Esophagus squamous epithelium (tissue), 5 donors: Measurements from ENCODE around the gene LRIT3. TPM values are rescaled to one million over a fixed set of nuclear protein-coding genes. Genes with fewer than 3 reads are reported as not detected.

ENCODE experiments used
- DNase-seq: peaks from one replicate; lab custom pipeline; 2025; lab: John Stamatoyannopoulos, UW
- H3K27ac ChIP-seq, 4 donors: fragments of 200-600 bp; sonication (generic); one replicate each; pipeline ENCODE4 v1.5.1; 2016 to 2019; ENCODE audit warnings: mild to moderate bottlenecking in 1 of 4
- H3K27me3 ChIP-seq, 4 donors: fragments of 200-600 bp; sonication (generic); 1 replicate in 3 of 4; 2 replicates in 1 of 4; pipeline versions ENCODE4 v1.5.1 to v1.6.0; 2017 to 2021; ENCODE audit warnings: antibody characterized with exemption in 1 of 4
- H3K36me3 ChIP-seq, 3 donors: fragments of 200-600 bp; sonication (generic); one replicate each; pipeline ENCODE4 v1.5.1; 2016 to 2019
- H3K4me1 ChIP-seq, 3 donors: fragments of 200-600 bp; sonication (generic); one replicate each; pipeline ENCODE4 v1.5.1; 2017 to 2019
- H3K4me3 ChIP-seq, 4 donors: fragments of 200-600 bp; sonication (generic); 1 replicate in 3 of 4; 2 replicates in 1 of 4; pipeline ENCODE4 v1.5.1; 2016 to 2019; ENCODE audit warnings: mild to moderate bottlenecking in 2 of 4, moderate library complexity in 1 of 4
- H3K9me3 ChIP-seq, 3 donors: fragments of 200-600 bp; sonication (generic); one replicate each; pipeline ENCODE4 v1.5.1; 2016 to 2019
- CTCF ChIP-seq, 6 experiments: fragments of 450-650 bp in 4 of 6; fragments of 200-600 bp in 2 of 6; sonication (generic) in 2 of 6; IDR thresholded peaks; one replicate each; pipeline ENCODE4 v1.5.1; 2016 to 2019; ENCODE audit warnings: antibody characterized with exemption in 6 of 6, mild to moderate bottlenecking in 4 of 6, moderate library complexity in 4 of 6
- POLR2A ChIP-seq, 4 donors: fragments of 450-650 bp; IDR thresholded peaks; one replicate each; pipeline ENCODE4 v1.6.1; 2017; ENCODE audit warnings: antibody characterized with exemption in 4 of 4, mild to moderate bottlenecking in 4 of 4, moderate library complexity in 3 of 4
- WGBS, 2 donors: methylation state at CpG; one replicate each; pipeline ENCODE4 v1.1.5; 2018; 5-methylcytosine and 5-hydroxymethylcytosine counted together
- intact Hi-C: fragments of 100-400 bp; cut with DNase I; formaldehyde crosslinking; loops from one replicate; pipeline ENCODE4 v1.15.0; 2022
- total RNA-seq, 4 donors: library from RNA; depleted of rRNA; stranded (reverse); fragments of >200 nt; gene quantifications; one replicate each; pipeline ENCODE4 v1.1.0, GENCODE V29; 2016
- donor health status: DM: yes; HTN: yes; CAD: no.

The LRIT3 gene
- total RNA-seq, 4 donors from 2014 or later = 0.15 to 0.38 TPM; not detected in 2

- no peaks in the 10 kb centered on the region for H3K27me3 ChIP-seq
- no peaks in the 10 kb centered on the region for H3K9me3 ChIP-seq
- DNase-seq = no peak
- intact Hi-C loops = no loop called here
- H3K4me3 ChIP-seq = no peak overlapping the region
- H3K27ac ChIP-seq = no peak overlapping the region
- H3K4me1 ChIP-seq = no peaks in the 10 kb centered on the region
- no peaks in the 10 kb centered on the region for H3K36me3 ChIP-seq
- no peak for TF ChIP-seq CTCF (IDR thresholded peaks at IDR 0.05)
- TF ChIP-seq POLR2A (IDR thresholded peaks at IDR 0.05) = no peak
Measured at GRCh38 chr4:109890076-109890475, 42.2 kb downstream of the LRIT3 start.

GRCh38 chr4:109902559-109903251 lies 54.8 kb downstream of the LRIT3 start:
- intact Hi-C loops = no loop called here
- no peak for DNase-seq
- no peak for TF ChIP-seq CTCF (IDR thresholded peaks at IDR 0.05)
- TF ChIP-seq POLR2A (IDR thresholded peaks at IDR 0.05) = no peak
- no peaks in the 10 kb centered on the region for H3K27me3 ChIP-seq
- WGBS, 2 donors = 91 to 95% methylated on average over 8 of the region's 8 CpGs
- no peak overlapping the region for H3K4me3 ChIP-seq
- no peaks in the 10 kb centered on the region for H3K36me3 ChIP-seq
- H3K9me3 ChIP-seq = no peaks in the 10 kb centered on the region
- no peak overlapping the region for H3K27ac ChIP-seq
- H3K4me1 ChIP-seq = no peaks in the 10 kb centered on the region

- no peak for TF ChIP-seq POLR2A (IDR thresholded peaks at IDR 0.05)
- no peak for TF ChIP-seq CTCF (IDR thresholded peaks at IDR 0.05)
- Histone ChIP-seq H3K36me3 (no peaks in the 10 kb centered on the region), H3K4me1 (peaks cover 0 to 13% (median 0%) of the 10 kb centered on the region in 3 donors), H3K27ac (no peak overlapping the region), H3K27me3 (no peaks in the 10 kb centered on the region), H3K9me3 (no peaks in the 10 kb centered on the region), H3K4me3 (no peak overlapping the region)
- DNase-seq = no peak
- intact Hi-C loops = no loop called here
- WGBS, 2 donors = 46 to 57% methylated on average over 1 of the region's 1 CpG
Measured at GRCh38 chr4:109908731-109909130, 60.8 kb downstream of the LRIT3 start.

GRCh38 chr4:109910256-109910655 lies 62.3 kb downstream of the LRIT3 start:
- intact Hi-C loops = no loop called here
- TF ChIP-seq CTCF (IDR thresholded peaks at IDR 0.05) (no peak), POLR2A (IDR thresholded peaks at IDR 0.05) (no peak)
- 55 to 67% methylated on average over 2 of the region's 2 CpGs for WGBS, 2 donors
- H3K9me3 ChIP-seq = no peaks in the 10 kb centered on the region
- H3K27ac ChIP-seq = no peak overlapping the region
- no peaks in the 10 kb centered on the region for H3K27me3 ChIP-seq
- no peak for DNase-seq
- peaks cover 0 to 13% (median 0%) of the 10 kb centered on the region in 3 donors for H3K4me1 ChIP-seq
- H3K36me3 ChIP-seq = no peaks in the 10 kb centered on the region
- no peak overlapping the region for H3K4me3 ChIP-seq

DNA sequence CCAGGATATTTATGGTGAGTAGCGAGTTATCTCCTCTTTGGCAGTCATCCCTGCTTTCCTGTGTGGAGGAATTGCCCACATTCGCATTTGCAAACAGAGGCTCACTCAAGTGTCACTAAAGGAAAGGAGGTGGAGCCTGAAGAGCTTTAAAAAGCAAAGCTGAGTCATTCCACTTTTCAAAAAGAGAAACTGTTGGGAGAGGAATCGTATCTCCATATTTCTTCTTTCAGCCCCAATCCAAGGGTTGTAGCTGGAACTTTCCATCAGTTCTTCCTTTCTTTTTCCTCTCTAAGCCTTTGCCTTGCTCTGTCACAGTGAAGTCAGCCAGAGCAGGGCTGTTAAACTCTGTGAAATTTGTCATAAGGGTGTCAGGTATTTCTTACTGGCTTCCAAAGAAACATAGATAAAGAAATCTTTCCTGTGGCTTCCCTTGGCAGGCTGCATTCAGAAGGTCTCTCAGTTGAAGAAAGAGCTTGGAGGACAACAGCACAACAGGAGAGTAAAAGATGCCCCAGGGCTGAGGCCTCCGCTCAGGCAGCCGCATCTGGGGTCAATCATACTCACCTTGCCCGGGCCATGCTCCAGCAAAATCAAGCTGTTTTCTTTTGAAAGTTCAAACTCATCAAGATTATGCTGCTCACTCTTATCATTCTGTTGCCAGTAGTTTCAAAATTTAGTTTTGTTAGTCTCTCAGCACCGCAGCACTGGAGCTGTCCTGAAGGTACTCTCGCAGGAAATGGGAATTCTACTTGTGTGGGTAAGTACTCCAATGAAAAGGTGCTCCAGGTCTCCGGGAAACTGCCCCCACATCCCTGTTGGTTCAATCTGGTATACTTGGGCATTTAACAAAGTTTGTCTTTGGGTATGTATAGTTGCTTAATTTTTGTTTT lies 65.0 kb downstream of the LRIT3 start, which contains the start of gene EGF:
Gene EGF, plus strand, starts transcription at position 178 of the 890 bp plus-strand sequence. Its CDS starts 453 bp downstream, at position 631.
- no peak within 1 kb of the TSS for H3K4me3 ChIP-seq
- H3K27ac ChIP-seq = peak within 1 kb of the TSS in 1 of 4 donors; percentile 28
- H3K36me3 ChIP-seq = no peaks in the 10 kb centered on the region
- intact Hi-C loops = no loop called here
- no peaks in the 10 kb centered on the region for H3K27me3 ChIP-seq
- H3K9me3 ChIP-seq = no peaks in the 10 kb centered on the region
- H3K4me1 ChIP-seq = peaks cover 0 to 13% (median 0%) of the 10 kb centered on the region in 3 donors
- 54 to 57% methylated on average over 9 of the region's 9 CpGs for whole genome bisulfite sequencing, 2 donors
- TF ChIP-seq POLR2A (IDR thresholded peaks at IDR 0.05) (no peak), CTCF (IDR thresholded peaks at IDR 0.05) (no peak)
- no peak for DNase-seq
